HepG2 (cell line): ENCODE measurements around the gene MAPK1. TPM values are rescaled to one million over a fixed set of nuclear protein-coding genes. Genes with fewer than 3 reads are reported as not detected.
"Not testable (repeated sequence)": the region's sequence is repeated elsewhere in the genome, so short reads cannot be mapped to it uniquely, and the experiment has no call there.

ENCODE experiments used
- ATAC-seq: fragments of 200-7000 bp; cut with Tn5 transposase; 3 replicates; pipeline ENCODE4 v1.9.1; 2020; ENCODE audit warnings: mild to moderate bottlenecking, moderate library complexity
- BruUV-seq: library from RNA; stranded (reverse); fragments of 400-500 nt; replicated peaks from 2 replicates; lab custom pipeline; 2021; lab: Mats Ljungman, UMichigan
- CTCF ChIA-PET: fragments of 300-600 bp; formaldehyde crosslinking; extraction: SDS; loops from one replicate; lab custom pipeline; 2021; ENCODE audit warnings: low total read pairs, inconsistent platforms, low intra/inter-chr PET ratio; lab: Yijun Ruan, JAX
- POLR2A ChIA-PET: fragments of 350-600 bp; sonication (Branson Sonifier 250); formaldehyde crosslinking; loops from one replicate; lab custom pipeline; 2020; ENCODE audit warnings: antibody characterized with exemption, inconsistent platforms; lab: Yijun Ruan, JAX
- DNase-seq: peaks from one replicate; pipeline ENCODE4 v3.0.0-alpha.2; 2015; ENCODE audit warnings: low spot score
- FAIRE-seq: peaks from 3 replicates; lab custom pipeline; 2011; peaks lifted over from hg19 to GRCh38; lab: Jason Lieb, UNC
- H2AFZ ChIP-seq: one replicate; pipeline ENCODE4 v1.6.1; 2011; ENCODE audit warnings: low read length, inconsistent platforms
- H3K27ac ChIP-seq: fragments of 300-600 bp; 3 replicates; pipeline ENCODE4 v1.8.0; 2011; ENCODE audit warnings: mixed run types, mild to moderate bottlenecking, mixed read lengths, low read length, inconsistent platforms; ENCODE audit not compliant: insufficient read depth; ENCODE audit errors: extremely low read length
- H3K27me3 ChIP-seq, 2 experiments: fragments of 200-600 bp in 1 of 2; 2 replicates in 1 of 2; 3 replicates in 1 of 2; pipeline versions ENCODE4 v1.6.0 to v1.8.0; 2011; ENCODE audit warnings: low read length in 2 of 2, mild to moderate bottlenecking in 2 of 2, moderate library complexity in 2 of 2, inconsistent platforms in 1 of 2; ENCODE audit not compliant: insufficient read depth in 2 of 2, control insufficient read depth in 1 of 2
- H3K36me3 ChIP-seq, 2 experiments: fragments of 200-600 bp in 1 of 2; replicated peaks in 1 of 2; 2 replicates in 1 of 2; 3 replicates in 1 of 2; pipeline versions ENCODE4 v1.5.1 to v1.8.0; 2011; ENCODE audit warnings: low read length in 2 of 2, inconsistent platforms in 1 of 2; ENCODE audit not compliant: insufficient read depth in 2 of 2, control insufficient read depth in 1 of 2
- H3K4me1 ChIP-seq: 2 replicates; pipeline ENCODE4 v1.5.1; 2012; ENCODE audit warnings: low read length, inconsistent platforms; ENCODE audit not compliant: insufficient read depth
- H3K4me2 ChIP-seq: 2 replicates; pipeline ENCODE4 v1.6.0; 2011; ENCODE audit warnings: low read depth, low read length, inconsistent platforms
- H3K4me3 ChIP-seq, 3 experiments: fragments of 200-600 bp in 1 of 3; sonication (generic), shearing (Covaris generic) in 1 of 3; replicated peaks in 1 of 3; 2 replicates each; pipeline ENCODE4 v1.5.1; 2011 to 2016; ENCODE audit warnings: low read length in 3 of 3, inconsistent platforms in 2 of 3, low read depth in 2 of 3, mild to moderate bottlenecking in 2 of 3, control low read depth in 1 of 3, mixed read lengths in 1 of 3; ENCODE audit not compliant: insufficient read depth in 1 of 3
- H3K79me2 ChIP-seq: one replicate; pipeline ENCODE4 v1.6.1; 2011; ENCODE audit warnings: low read length, inconsistent platforms; ENCODE audit not compliant: insufficient read depth
- H3K9ac ChIP-seq: 2 replicates; pipeline ENCODE4 v1.6.0; 2011; ENCODE audit warnings: mild to moderate bottlenecking, low read depth, low read length, inconsistent platforms; ENCODE audit not compliant: insufficient read depth
- H3K9me3 ChIP-seq: 2 replicates; pipeline ENCODE4 v1.5.1; 2012; ENCODE audit warnings: mild to moderate bottlenecking, low read length
- H4K20me1 ChIP-seq: 2 replicates; pipeline ENCODE4 v1.6.0; 2011; ENCODE audit warnings: inconsistent platforms, mild to moderate bottlenecking, low read length, moderate library complexity; ENCODE audit not compliant: insufficient read depth
- IKZF1 ChIP-seq: fragments of 450-650 bp; IDR thresholded peaks from 2 replicates; pipeline ENCODE4 v1.7.1; 2016
- SRSF4 ChIP-seq: fragments of 200-400 bp; formaldehyde crosslinking; IDR thresholded peaks from one replicate; pipeline ENCODE4 v1.6.1; 2018; ENCODE audit warnings: mild to moderate bottlenecking, low read depth, low read length, moderate library complexity; ENCODE audit not compliant: poor library complexity, severe bottlenecking
- THAP11 ChIP-seq: IDR thresholded peaks from 2 replicates; pipeline ENCODE4 v1.6.1; 2016; ENCODE audit warnings: missing biosample characterization, missing genetic modification reagents
- WGBS: methylation state at CpG from one replicate; pipeline ENCODE4 v1.1.6; 2017; ENCODE audit warnings: low lambda C conversion rate; 5-methylcytosine and 5-hydroxymethylcytosine counted together
- in situ Hi-C: cut with HindIII; loops from 2 replicates; pipeline ENCODE4 v1.10.0; 2017; ENCODE audit warnings: low pct_unique_long_range_greater_than_20kb; ENCODE audit not compliant: extremely low pct_ligation_motif_present
- intact Hi-C: fragments of 100-400 bp; cut with micrococcal nuclease; formaldehyde crosslinking; loops from one replicate; pipeline ENCODE4 v1.10.0; 2022; ENCODE audit not compliant: unreplicated experiment
- polyA plus RNA-seq, 8 experiments: library from polyadenylated mRNA; depleted of rRNA in 3 of 8; stranded (reverse) in 7 of 8; unstranded in 1 of 8; fragments of >200 nt; fragmentation: Illumina TruSeq in 4 of 8; extraction: Trizol in 4 of 8; gene quantifications; 2 replicates each; pipeline versions ENCODE4 v1.2.1 to v1.2.3, GENCODE V29; 2011 to 2016; ENCODE audit warnings: low read depth in 4 of 8, missing spikeins in 1 of 8, mixed read lengths in 1 of 8; ENCODE audit not compliant: insufficient read depth in 1 of 8
- total RNA-seq, 5 experiments: library from RNA; depleted of rRNA; stranded (reverse); fragments of >200 nt; fragmentation: Illumina TruSeq; extraction: Trizol; gene quantifications; 2 replicates each; pipeline ENCODE4 v1.2.3, GENCODE V29; 2016; ENCODE audit warnings: low read depth in 1 of 5
- TF ChIP-seq, protein P1 (sequence below), 2 experiments: fragments of 450-650 bp in 1 of 2; sonication (generic) in 1 of 2; formaldehyde crosslinking in 1 of 2; IDR thresholded peaks; 2 replicates each; pipeline versions ENCODE4 v1.6.1 to v1.8.0; 2016 to 2022; ENCODE audit warnings: antibody characterized with exemption in 1 of 2, mild to moderate bottlenecking in 1 of 2, missing genetic modification reagents in 1 of 2
- TF ChIP-seq, protein P2 (sequence below): sonication (generic); formaldehyde crosslinking; IDR thresholded peaks from 2 replicates; pipeline ENCODE4 v1.4.0; 2020; ENCODE audit warnings: mild to moderate bottlenecking, missing genetic modification reagents
- TF ChIP-seq, protein P3 (sequence below): sonication (generic); formaldehyde crosslinking; IDR thresholded peaks from 2 replicates; pipeline ENCODE4 v1.5.0; 2020; ENCODE audit warnings: mild to moderate bottlenecking, missing genetic modification reagents

The MAPK1 gene
- total and polyA plus RNA-seq, 2 of the 13 experiments (the other 11 are each of a cell fraction or from before 2014, with no cell fraction given): 107 to 114 TPM

DNA sequence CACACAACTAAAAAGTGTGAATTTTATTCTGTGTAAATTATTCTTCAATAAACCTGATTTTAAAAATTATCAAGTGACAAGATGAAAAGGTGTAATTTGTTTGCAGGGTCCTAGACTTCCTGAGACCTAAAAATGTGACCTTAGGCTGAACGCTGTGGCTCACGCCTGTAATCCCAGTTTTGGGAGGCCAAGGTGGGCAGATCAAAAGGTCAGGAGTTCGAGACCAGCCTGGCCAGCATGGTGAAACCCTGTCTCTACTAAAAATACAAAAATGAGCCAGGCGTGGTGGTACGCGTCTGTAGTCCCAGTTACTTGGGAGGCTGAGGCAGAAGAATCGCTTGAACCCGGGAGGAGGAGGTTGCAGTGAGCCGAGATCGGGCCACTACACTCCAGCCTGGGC lies 79.9 kb downstream of the MAPK1 start:
- H3K27ac ChIP-seq, H3K4me2 ChIP-seq, H3K27me3 ChIP-seq, intact Hi-C loops, H3K9ac ChIP-seq, H3K4me3 ChIP-seq, POLR2A ChIA-PET, FAIRE-seq, in situ Hi-C loops, H4K20me1 ChIP-seq, ATAC-seq, H3K79me2 ChIP-seq, H2AFZ ChIP-seq, CTCF ChIA-PET, DNase-seq, H3K4me1 ChIP-seq, H3K9me3 ChIP-seq, BruUV-seq: not testable (repeated sequence)
- WGBS: 97% methylated on average over 10 of the region's 10 CpGs
- H3K36me3 ChIP-seq: peaks cover 8 to 57% of the 10 kb centered on the region in 2 experiments

DNA sequence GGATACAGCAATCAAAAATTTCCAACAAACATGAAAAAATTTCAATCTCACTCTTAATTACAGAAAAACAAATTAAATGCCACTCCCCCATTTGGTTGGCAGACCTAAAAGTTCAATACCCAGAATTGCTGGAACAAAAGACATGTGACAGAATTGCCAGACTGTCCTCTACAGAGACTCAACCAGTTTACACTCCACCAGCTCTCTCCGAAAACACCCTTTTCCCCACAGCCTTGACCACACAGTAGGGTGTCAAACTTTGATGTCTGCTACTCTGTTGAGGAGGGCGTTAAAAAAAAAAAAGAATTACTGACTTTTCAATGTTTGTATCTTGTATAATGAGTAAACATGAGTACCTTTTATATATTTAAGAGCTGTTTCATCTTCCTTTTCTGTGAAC lies 87.2 kb downstream of the MAPK1 start:
- Histone ChIP-seq H3K4me1 (no peaks in the 10 kb centered on the region), H3K4me2 (no peak overlapping the region), H3K27me3 (no peaks in the 10 kb centered on the region), H3K36me3 (peaks cover 9 to 57% of the 10 kb centered on the region in 2 experiments), H3K79me2 (no peaks in the 10 kb centered on the region), H4K20me1 (no peaks in the 10 kb centered on the region), H3K27ac (no peak overlapping the region), H2AFZ (no peak overlapping the region), H3K9me3 (no peaks in the 10 kb centered on the region), H3K4me3 (no peak overlapping the region), H3K9ac (no peak overlapping the region)
- DNase-seq: no peak
- ATAC-seq: no peak
- in situ Hi-C loops (no loop called here), intact Hi-C loops (no loop called here)
- CTCF ChIA-PET: no interaction called here
- WGBS: 100% methylated on average over 2 of the region's 2 CpGs
- no TSS peak for BruUV-seq
- POLR2A ChIA-PET: no interaction called here
- no peak for FAIRE-seq
- TF ChIP-seq, protein P1, sequence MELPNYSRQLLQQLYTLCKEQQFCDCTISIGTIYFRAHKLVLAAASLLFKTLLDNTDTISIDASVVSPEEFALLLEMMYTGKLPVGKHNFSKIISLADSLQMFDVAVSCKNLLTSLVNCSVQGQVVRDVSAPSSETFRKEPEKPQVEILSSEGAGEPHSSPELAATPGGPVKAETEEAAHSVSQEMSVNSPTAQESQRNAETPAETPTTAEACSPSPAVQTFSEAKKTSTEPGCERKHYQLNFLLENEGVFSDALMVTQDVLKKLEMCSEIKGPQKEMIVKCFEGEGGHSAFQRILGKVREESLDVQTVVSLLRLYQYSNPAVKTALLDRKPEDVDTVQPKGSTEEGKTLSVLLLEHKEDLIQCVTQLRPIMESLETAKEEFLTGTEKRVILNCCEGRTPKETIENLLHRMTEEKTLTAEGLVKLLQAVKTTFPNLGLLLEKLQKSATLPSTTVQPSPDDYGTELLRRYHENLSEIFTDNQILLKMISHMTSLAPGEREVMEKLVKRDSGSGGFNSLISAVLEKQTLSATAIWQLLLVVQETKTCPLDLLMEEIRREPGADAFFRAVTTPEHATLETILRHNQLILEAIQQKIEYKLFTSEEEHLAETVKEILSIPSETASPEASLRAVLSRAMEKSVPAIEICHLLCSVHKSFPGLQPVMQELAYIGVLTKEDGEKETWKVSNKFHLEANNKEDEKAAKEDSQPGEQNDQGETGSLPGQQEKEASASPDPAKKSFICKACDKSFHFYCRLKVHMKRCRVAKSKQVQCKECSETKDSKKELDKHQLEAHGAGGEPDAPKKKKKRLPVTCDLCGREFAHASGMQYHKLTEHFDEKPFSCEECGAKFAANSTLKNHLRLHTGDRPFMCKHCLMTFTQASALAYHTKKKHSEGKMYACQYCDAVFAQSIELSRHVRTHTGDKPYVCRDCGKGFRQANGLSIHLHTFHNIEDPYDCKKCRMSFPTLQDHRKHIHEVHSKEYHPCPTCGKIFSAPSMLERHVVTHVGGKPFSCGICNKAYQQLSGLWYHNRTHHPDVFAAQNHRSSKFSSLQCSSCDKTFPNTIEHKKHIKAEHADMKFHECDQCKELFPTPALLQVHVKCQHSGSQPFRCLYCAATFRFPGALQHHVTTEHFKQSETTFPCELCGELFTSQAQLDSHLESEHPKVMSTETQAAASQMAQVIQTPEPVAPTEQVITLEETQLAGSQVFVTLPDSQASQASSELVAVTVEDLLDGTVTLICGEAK (IDR thresholded peaks at IDR 0.05): no peak
- TF ChIP-seq, protein P1 (CRISPR knock-in tag; IDR thresholded peaks at IDR 0.05): no peak
- TF ChIP-seq THAP11 (CRISPR knock-in tag) (no peak), SRSF4 (no peak), IKZF1 (no peak)
- TF ChIP-seq, protein P2, sequence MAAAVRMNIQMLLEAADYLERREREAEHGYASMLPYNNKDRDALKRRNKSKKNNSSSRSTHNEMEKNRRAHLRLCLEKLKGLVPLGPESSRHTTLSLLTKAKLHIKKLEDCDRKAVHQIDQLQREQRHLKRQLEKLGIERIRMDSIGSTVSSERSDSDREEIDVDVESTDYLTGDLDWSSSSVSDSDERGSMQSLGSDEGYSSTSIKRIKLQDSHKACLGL (CRISPR knock-in tag): no peak
- TF ChIP-seq, protein P3, sequence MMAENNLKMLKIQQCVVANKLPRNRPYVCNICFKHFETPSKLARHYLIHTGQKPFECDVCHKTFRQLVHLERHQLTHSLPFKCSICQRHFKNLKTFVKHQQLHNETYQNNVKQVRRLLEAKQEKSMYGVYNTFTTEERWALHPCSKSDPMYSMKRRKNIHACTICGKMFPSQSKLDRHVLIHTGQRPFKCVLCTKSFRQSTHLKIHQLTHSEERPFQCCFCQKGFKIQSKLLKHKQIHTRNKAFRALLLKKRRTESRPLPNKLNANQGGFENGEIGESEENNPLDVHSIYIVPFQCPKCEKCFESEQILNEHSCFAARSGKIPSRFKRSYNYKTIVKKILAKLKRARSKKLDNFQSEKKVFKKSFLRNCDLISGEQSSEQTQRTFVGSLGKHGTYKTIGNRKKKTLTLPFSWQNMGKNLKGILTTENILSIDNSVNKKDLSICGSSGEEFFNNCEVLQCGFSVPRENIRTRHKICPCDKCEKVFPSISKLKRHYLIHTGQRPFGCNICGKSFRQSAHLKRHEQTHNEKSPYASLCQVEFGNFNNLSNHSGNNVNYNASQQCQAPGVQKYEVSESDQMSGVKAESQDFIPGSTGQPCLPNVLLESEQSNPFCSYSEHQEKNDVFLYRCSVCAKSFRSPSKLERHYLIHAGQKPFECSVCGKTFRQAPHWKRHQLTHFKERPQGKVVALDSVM: no peak
